Fibroblast of skin of left quadriceps (primary cell): Measurements from ENCODE around the gene CRYGA.
"Not testable (repeated sequence)": the region's sequence is repeated elsewhere in the genome, so short reads cannot be mapped to it uniquely, and the experiment has no call there.

ENCODE experiments used
- DNase-seq, 2 experiments: peaks; one replicate each; pipeline ENCODE4 v3.0.0-alpha.2; 2013; ENCODE audit warnings: low read depth in 2 of 2

Gene CRYGA

GRCh38 chr2:208127090-208127489 is 36.3 kb downstream of the CRYGA start:
- no peak for DNase-seq

- DNase-seq, result no peak
These were observed 38.1 kb downstream of the CRYGA start for GRCh38 chr2:208125251-208125650.

- DNase-seq, result not testable (repeated sequence)
These were observed 39.2 kb downstream of the CRYGA start, which contains the start of gene CRYGD for GRCh38 chr2:208124013-208124715. Gene CRYGD, minus strand, starts transcription at chr2:208124524. Its CDS starts 51 bp downstream, at chr2:208124473.

- DNase-seq, result no peak
These were observed 41.1 kb downstream of the CRYGA start for GRCh38 chr2:208122248-208122647.

- no peak for DNase-seq
These were observed 44.5 kb downstream of the CRYGA start for GRCh38 chr2:208118918-208119317.

- not testable (repeated sequence) for DNase-seq
These were observed 46.0 kb downstream of the CRYGA start for GRCh38 chr2:208117390-208117789.

- DNase-seq, result no peak
These were observed 50.4 kb downstream of the CRYGA start for GRCh38 chr2:208112969-208113368.

GRCh38 chr2:208112273-208112745 is 51.1 kb downstream of the CRYGA start:
- not testable (repeated sequence) for DNase-seq
